ENCODE results near the gene IL1F10. TPM values are rescaled to one million over a fixed set of nuclear protein-coding genes. Genes with fewer than 3 reads are reported as not detected.

IL1F10 gene
- polyA plus RNA-seq = not detected in 2 replicates
- polyA minus RNA-seq = not detected in 2 replicates

DNA sequence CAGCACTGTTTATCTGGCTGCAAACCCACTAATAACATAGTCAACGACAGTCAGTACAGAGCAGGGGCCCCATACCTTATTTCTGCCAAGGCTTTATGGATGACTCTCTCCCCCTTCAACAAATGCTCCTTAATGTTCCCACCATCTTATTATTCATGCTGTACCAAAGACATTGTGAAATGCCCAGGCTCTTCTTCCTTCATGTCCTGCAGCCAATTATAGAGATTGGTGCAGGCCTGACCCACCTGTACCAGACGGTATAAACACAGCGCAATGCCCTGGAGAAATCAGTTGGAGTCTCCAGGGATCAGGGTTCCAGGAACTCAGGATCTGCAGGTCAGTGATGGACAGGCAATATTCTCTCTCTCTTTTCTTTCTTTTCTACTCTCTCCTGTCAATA, at the start of gene IL1F10:
IL1F10 (plus strand) TSS at position 290 of the 400 bp plus-strand sequence. CDS start 4,769 bp downstream, outside the sequence.
- Histone ChIP-seq H3K9me2 (ENCODE audit: insufficient read depth, low read length) (no peaks in the 10 kb centered on the region), H3K79me2 (replicated peaks; ENCODE audit: insufficient read depth, low read length) (no peaks in the 10 kb centered on the region), H3K27me3 (ENCODE audit: insufficient read depth, low read depth, low read length) (no peaks in the 10 kb centered on the region), H3K36me3 (ENCODE audit: insufficient read depth, low read length) (no peaks in the 10 kb centered on the region), H3K27ac (ENCODE audit: low read length) (no peak within 1 kb of the TSS), H3K9ac (ENCODE audit: low read length) (no peak within 1 kb of the TSS), H3K4me3 (ENCODE audit: low read length) (no peak within 1 kb of the TSS), H4K20me1 (ENCODE audit: insufficient read depth) (no peaks in the 10 kb centered on the region), H3F3A (ENCODE audit: insufficient read depth, low read length, poor library complexity, severe bottlenecking) (no peaks in the 10 kb centered on the region), H3K4me2 (ENCODE audit: low read length) (no peak within 1 kb of the TSS), H3K9me3 (ENCODE audit: low read length) (no peaks in the 10 kb centered on the region), H2AFZ (ENCODE audit: low read depth, low read length) (no peak within 1 kb of the TSS)
- no peak for TF ChIP-seq EP300 (conservative IDR thresholded peaks at IDR 0.05; ENCODE audit: poor library complexity, severe bottlenecking)

DNA sequence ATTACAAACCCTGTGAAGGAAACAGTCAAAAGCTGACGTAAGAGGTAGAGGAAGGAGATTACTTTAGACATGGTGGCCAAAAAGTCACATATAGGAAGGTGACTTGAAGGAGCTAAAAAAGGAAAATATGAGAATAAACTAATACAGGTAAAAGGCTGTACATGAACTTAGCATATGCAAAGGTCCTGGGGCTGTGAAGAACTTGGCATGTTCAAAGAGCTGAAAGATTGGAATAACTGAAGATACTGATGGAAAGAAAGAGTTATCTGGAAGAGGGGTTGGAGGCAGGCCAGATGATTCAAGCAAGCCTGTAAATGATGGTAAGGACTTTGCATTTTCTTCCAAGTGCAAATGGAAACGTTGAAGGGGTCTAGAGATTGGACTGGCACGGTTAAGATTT, 49.3 kb upstream of the IL1F10 start:
- TF ChIP-seq EZH2 (IDR thresholded peaks at IDR 0.05; ENCODE audit: borderline replicate concordance, insufficient read depth, low read length, poor library complexity, severe bottlenecking) (no peak), CTCF (IDR thresholded peaks at IDR 0.05; ENCODE audit: poor library complexity, severe bottlenecking) (no peak), TAF1 (IDR thresholded peaks at IDR 0.05; ENCODE audit: low read depth) (no peak), RAD21 (conservative IDR thresholded peaks at IDR 0.05) (no peak), REST (IDR thresholded peaks at IDR 0.05; ENCODE audit: borderline replicate concordance) (no peak), EP300 (conservative IDR thresholded peaks at IDR 0.05; ENCODE audit: poor library complexity, severe bottlenecking) (no peak), POLR2AphosphoS5 (IDR thresholded peaks at IDR 0.05) (no peak), MXI1 (conservative IDR thresholded peaks at IDR 0.05; ENCODE audit: poor library complexity, severe bottlenecking) (no peak)
- H3K79me2 ChIP-seq (replicated peaks; ENCODE audit: insufficient read depth, low read length) = no peaks in the 10 kb centered on the region
- H3K4me3 ChIP-seq (ENCODE audit: low read length) = no peak overlapping the region

GRCh38 chr2:113021312-113021711, 46.5 kb upstream of the IL1F10 start:
- no peak overlapping the region for H3K9ac ChIP-seq (ENCODE audit: low read length)
- H3K4me3 ChIP-seq (ENCODE audit: low read length) = no peak overlapping the region
- no peaks in the 10 kb centered on the region for H4K20me1 ChIP-seq (ENCODE audit: insufficient read depth)
- H2AFZ ChIP-seq (ENCODE audit: low read depth, low read length) = no peak overlapping the region
- H3F3A ChIP-seq (ENCODE audit: insufficient read depth, low read length, poor library complexity, severe bottlenecking) = no peaks in the 10 kb centered on the region
- no peak overlapping the region for H3K27ac ChIP-seq (ENCODE audit: low read length)
- H3K9me3 ChIP-seq (ENCODE audit: low read length) = no peaks in the 10 kb centered on the region
- no peaks in the 10 kb centered on the region for H3K79me2 ChIP-seq (replicated peaks; ENCODE audit: insufficient read depth, low read length)
- no peaks in the 10 kb centered on the region for H3K9me2 ChIP-seq (ENCODE audit: insufficient read depth, low read length)
- H3K27me3 ChIP-seq (ENCODE audit: insufficient read depth, low read depth, low read length) = no peaks in the 10 kb centered on the region
- TF ChIP-seq POLR2AphosphoS5 (IDR thresholded peaks at IDR 0.05) (no peak), RAD21 (conservative IDR thresholded peaks at IDR 0.05) (no peak), EP300 (conservative IDR thresholded peaks at IDR 0.05; ENCODE audit: poor library complexity, severe bottlenecking) (no peak), TAF1 (IDR thresholded peaks at IDR 0.05; ENCODE audit: low read depth) (no peak), CTCF (IDR thresholded peaks at IDR 0.05; ENCODE audit: poor library complexity, severe bottlenecking) (no peak)
- no peaks in the 10 kb centered on the region for H3K36me3 ChIP-seq (ENCODE audit: insufficient read depth, low read length)
- no peak overlapping the region for H3K4me2 ChIP-seq (ENCODE audit: low read length)

More for the DNA sequence above, 49.3 kb upstream of the IL1F10 start:
- H2AFZ ChIP-seq (ENCODE audit: low read depth, low read length) = no peak overlapping the region
- H3K9ac ChIP-seq (ENCODE audit: low read length) = no peak overlapping the region
- H3K4me2 ChIP-seq (ENCODE audit: low read length) = no peak overlapping the region
- H3F3A ChIP-seq (ENCODE audit: insufficient read depth, low read length, poor library complexity, severe bottlenecking) = no peaks in the 10 kb centered on the region
- H3K36me3 ChIP-seq (ENCODE audit: insufficient read depth, low read length) = no peaks in the 10 kb centered on the region
- no peaks in the 10 kb centered on the region for H3K27me3 ChIP-seq (ENCODE audit: insufficient read depth, low read depth, low read length)
- no peaks in the 10 kb centered on the region for H3K9me3 ChIP-seq (ENCODE audit: low read length)
- no peak overlapping the region for H3K27ac ChIP-seq (ENCODE audit: low read length)
- no peaks in the 10 kb centered on the region for H4K20me1 ChIP-seq (ENCODE audit: insufficient read depth)
- no peaks in the 10 kb centered on the region for H3K9me2 ChIP-seq (ENCODE audit: insufficient read depth, low read length)
